ENCODE data around the gene SKAP1. TPM values are rescaled to one million over a fixed set of nuclear protein-coding genes. Genes with fewer than 3 reads are reported as not detected.
"Not testable (repeated sequence)": the region's sequence is repeated elsewhere in the genome, so short reads cannot be mapped to it uniquely, and the experiment has no call there.

SKAP1 gene
- total RNA-seq, 1 donor from 2014 or later = not detected

DNA sequence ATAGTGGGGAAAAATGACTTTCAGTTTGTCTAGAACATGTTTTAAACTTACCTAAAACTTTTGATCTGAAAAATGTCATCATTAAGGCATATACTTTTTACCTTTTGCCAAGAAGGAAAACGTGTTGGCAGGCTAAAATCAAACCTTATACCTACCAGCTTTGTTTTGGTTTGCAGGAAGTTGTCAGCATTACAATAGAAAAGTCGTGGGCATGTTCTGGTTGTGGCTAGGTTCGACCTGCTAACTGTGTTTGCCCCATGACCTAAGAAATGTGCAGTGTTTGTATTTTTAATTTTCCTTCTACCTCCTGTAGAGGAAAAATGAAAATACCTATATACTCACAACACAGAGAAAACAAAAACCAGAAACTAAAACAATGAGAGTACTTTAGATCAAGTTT is 13.0 kb downstream of the SKAP1 start:
- Histone ChIP-seq H3K9me3 (ENCODE audit: low read depth) (no peaks in the 10 kb centered on the region), H3F3A (ENCODE audit: low read depth) (no peaks in the 10 kb centered on the region), H3K4me2 (no peak overlapping the region), H3K27me3 (peaks cover 35% of the 10 kb centered on the region), H3K9ac (no peak overlapping the region), H2AFZ (replicated peaks) (no peak overlapping the region), H3K4me3 (no peak overlapping the region), H3K27ac (no peak overlapping the region), H3K4me1 (no peaks in the 10 kb centered on the region), H3K79me2 (ENCODE audit: low read depth) (no peaks in the 10 kb centered on the region), H4K20me1 (ENCODE audit: low read depth) (no peaks in the 10 kb centered on the region), H3K36me3 (no peaks in the 10 kb centered on the region)
- DNase-seq (ENCODE audit: low spot score) = no peak
- no peak overlapping the region for H3K27ac Mint-ChIP-seq
- H3K4me1 Mint-ChIP-seq = no peaks in the 10 kb centered on the region
- no peaks in the 10 kb centered on the region for H3K36me3 Mint-ChIP-seq
- peaks cover 7% of the 10 kb centered on the region for H3K27me3 Mint-ChIP-seq (ENCODE audit: insufficient read depth, low read depth)
- TF ChIP-seq, protein P1, sequence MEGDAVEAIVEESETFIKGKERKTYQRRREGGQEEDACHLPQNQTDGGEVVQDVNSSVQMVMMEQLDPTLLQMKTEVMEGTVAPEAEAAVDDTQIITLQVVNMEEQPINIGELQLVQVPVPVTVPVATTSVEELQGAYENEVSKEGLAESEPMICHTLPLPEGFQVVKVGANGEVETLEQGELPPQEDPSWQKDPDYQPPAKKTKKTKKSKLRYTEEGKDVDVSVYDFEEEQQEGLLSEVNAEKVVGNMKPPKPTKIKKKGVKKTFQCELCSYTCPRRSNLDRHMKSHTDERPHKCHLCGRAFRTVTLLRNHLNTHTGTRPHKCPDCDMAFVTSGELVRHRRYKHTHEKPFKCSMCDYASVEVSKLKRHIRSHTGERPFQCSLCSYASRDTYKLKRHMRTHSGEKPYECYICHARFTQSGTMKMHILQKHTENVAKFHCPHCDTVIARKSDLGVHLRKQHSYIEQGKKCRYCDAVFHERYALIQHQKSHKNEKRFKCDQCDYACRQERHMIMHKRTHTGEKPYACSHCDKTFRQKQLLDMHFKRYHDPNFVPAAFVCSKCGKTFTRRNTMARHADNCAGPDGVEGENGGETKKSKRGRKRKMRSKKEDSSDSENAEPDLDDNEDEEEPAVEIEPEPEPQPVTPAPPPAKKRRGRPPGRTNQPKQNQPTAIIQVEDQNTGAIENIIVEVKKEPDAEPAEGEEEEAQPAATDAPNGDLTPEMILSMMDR (IDR thresholded peaks at IDR 0.05) = no peak
- TF ChIP-seq EZH2phosphoT487 (IDR thresholded peaks at IDR 0.05) = no peak
- TF ChIP-seq EZH2 (IDR thresholded peaks at IDR 0.05) = no peak
- H3K4me3 Mint-ChIP-seq = no peak overlapping the region
- no peaks in the 10 kb centered on the region for H3K9me3 Mint-ChIP-seq

DNA sequence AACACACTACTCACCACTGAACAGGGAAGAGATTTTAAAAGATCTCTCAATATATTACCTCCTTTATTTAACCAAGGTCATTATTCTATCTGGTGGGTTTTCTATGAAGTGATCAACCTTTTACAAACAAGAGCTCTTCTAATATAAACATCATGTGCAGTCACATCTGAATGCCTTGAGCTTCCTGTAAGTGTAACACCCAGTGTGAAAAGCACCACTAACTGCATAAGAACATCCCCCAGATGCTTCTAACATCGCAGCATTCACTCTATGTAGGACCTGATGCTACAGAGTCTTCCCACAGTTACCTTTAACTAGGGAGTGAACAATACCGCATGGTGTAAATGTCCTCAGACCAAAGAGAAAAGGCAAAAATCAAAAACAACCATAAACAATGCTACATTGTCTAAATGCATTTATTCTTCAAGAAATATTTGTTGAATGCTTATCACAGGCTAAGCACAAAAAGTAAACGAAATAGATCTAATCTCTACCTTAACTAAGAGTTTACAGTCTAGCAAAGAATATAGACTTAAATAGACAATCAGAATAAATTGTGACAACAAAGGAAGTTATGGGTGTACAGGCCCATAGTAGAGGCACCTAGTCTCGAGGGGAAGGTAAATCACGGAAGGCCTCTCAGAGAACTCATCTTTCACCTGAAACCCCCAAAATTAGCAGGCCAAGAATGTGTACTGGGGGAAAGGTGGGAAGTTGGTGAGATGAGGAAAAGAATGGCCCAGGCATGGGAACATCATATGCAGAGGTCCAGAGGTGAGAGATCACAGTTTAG is 16.2 kb downstream of the SKAP1 start:
- Histone ChIP-seq H3K9me3 (ENCODE audit: low read depth) (no peaks in the 10 kb centered on the region), H3F3A (ENCODE audit: low read depth) (no peaks in the 10 kb centered on the region), H3K4me1 (no peaks in the 10 kb centered on the region), H3K4me2 (no peak overlapping the region), H3K27me3 (peaks cover 54% of the 10 kb centered on the region), H2AFZ (replicated peaks) (no peak overlapping the region), H3K4me3 (no peak overlapping the region), H3K36me3 (no peaks in the 10 kb centered on the region), H3K79me2 (ENCODE audit: low read depth) (no peaks in the 10 kb centered on the region), H4K20me1 (ENCODE audit: low read depth) (no peaks in the 10 kb centered on the region), H3K27ac (no peak overlapping the region), H3K9ac (no peak overlapping the region)
- Mint-ChIP-seq H3K4me1 (no peaks in the 10 kb centered on the region), H3K4me3 (no peak overlapping the region), H3K9me3 (no peaks in the 10 kb centered on the region), H3K27me3 (ENCODE audit: insufficient read depth, low read depth) (peaks cover 7% of the 10 kb centered on the region), H3K27ac (no peak overlapping the region), H3K36me3 (no peaks in the 10 kb centered on the region)
- no peak for TF ChIP-seq EZH2phosphoT487 (IDR thresholded peaks at IDR 0.05)
- no peak for TF ChIP-seq EZH2 (IDR thresholded peaks at IDR 0.05)
- TF ChIP-seq, protein P1 (IDR thresholded peaks at IDR 0.05) = no peak
- no peak for DNase-seq (ENCODE audit: low spot score)

DNA sequence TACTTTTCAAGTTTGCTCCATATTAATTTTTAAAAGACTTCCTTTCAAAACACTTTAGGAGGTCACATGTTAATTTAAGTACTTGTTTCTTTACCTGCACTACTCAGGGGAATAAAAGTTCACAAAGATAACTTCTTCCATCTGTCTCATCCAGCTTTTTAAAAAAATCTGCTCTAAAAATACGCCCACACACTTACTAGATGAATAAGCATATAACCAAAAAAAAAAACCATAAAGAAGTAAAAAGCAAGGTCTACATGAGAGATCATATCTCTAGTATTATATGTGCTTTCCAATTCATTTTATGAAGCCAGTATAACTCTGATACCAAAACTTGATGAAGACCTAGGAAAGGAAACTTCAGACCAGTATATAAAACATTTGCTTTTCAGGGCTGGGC is 17.2 kb downstream of the SKAP1 start:
- Histone ChIP-seq H3F3A (ENCODE audit: low read depth) (no peaks in the 10 kb centered on the region), H3K9ac (no peak overlapping the region), H4K20me1 (ENCODE audit: low read depth) (no peaks in the 10 kb centered on the region), H3K4me1 (no peaks in the 10 kb centered on the region), H3K4me3 (no peak overlapping the region), H3K79me2 (ENCODE audit: low read depth) (no peaks in the 10 kb centered on the region), H3K4me2 (no peak overlapping the region), H3K27ac (no peak overlapping the region), H3K36me3 (no peaks in the 10 kb centered on the region), H2AFZ (replicated peaks) (no peak overlapping the region), H3K27me3 (peaks cover 62% of the 10 kb centered on the region), H3K9me3 (ENCODE audit: low read depth) (no peaks in the 10 kb centered on the region)
- no peaks in the 10 kb centered on the region for H3K9me3 Mint-ChIP-seq
- H3K4me1 Mint-ChIP-seq = no peaks in the 10 kb centered on the region
- TF ChIP-seq EZH2phosphoT487 (IDR thresholded peaks at IDR 0.05) (no peak), EZH2 (IDR thresholded peaks at IDR 0.05) (no peak)
- TF ChIP-seq, protein P1 (IDR thresholded peaks at IDR 0.05) = no peak
- H3K27me3 Mint-ChIP-seq (ENCODE audit: insufficient read depth, low read depth) = peaks cover 7% of the 10 kb centered on the region
- H3K36me3 Mint-ChIP-seq = no peaks in the 10 kb centered on the region
- H3K27ac Mint-ChIP-seq = no peak overlapping the region
- H3K4me3 Mint-ChIP-seq = no peak overlapping the region
- no peak for DNase-seq (ENCODE audit: low spot score)

DNA sequence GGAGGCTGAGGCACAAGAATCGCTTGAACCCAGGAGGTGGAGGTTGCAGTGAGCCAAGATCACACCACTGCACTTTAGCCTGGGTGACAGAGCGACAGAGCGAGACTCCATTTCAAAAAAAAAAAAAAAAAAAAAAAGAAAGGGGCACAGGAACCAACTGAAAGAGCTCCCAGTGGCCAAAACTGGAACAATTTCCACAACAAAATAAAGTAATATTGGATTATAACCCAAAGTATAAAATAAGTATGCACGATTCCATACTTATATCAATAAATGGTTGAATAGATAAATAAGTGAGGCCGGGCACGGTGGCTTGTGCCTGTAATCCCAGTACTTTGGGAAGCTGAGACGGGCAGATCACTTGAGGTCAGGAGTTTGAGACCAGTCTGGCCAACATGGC is 19.2 kb downstream of the SKAP1 start:
- H4K20me1 ChIP-seq (ENCODE audit: low read depth); H3K4me3 ChIP-seq; H3K4me3 Mint-ChIP-seq; H3K4me2 ChIP-seq; DNase-seq (ENCODE audit: low spot score); H2AFZ ChIP-seq (replicated peaks); H3K4me1 Mint-ChIP-seq; H3K27ac Mint-ChIP-seq; H3K9me3 ChIP-seq (ENCODE audit: low read depth); H3K27me3 Mint-ChIP-seq (ENCODE audit: insufficient read depth, low read depth); H3F3A ChIP-seq (ENCODE audit: low read depth); H3K36me3 ChIP-seq; H3K4me1 ChIP-seq; H3K79me2 ChIP-seq (ENCODE audit: low read depth); H3K36me3 Mint-ChIP-seq; H3K9me3 Mint-ChIP-seq; H3K27ac ChIP-seq; H3K9ac ChIP-seq: not testable (repeated sequence)
- peaks cover 62% of the 10 kb centered on the region for H3K27me3 ChIP-seq
